H1 (cell line): ENCODE measurements around the gene PDZRN3. TPM values are rescaled to one million over a fixed set of nuclear protein-coding genes. Genes with fewer than 3 reads are reported as not detected.

Source experiments
- EGR1 ChIP-seq: IDR thresholded peaks from 2 replicates; pipeline ENCODE4 v1.6.1; 2011; ENCODE audit warnings: low read depth, low read length, borderline replicate concordance
- KDM1A ChIP-seq: fragments of 200-600, 300-600 bp; sonication (generic); IDR thresholded peaks from 2 replicates; pipeline ENCODE4 v1.7.1; 2016; ENCODE audit warnings: mild to moderate bottlenecking, low read length, borderline replicate concordance
- MAX ChIP-seq: IDR thresholded peaks from 2 replicates; pipeline ENCODE4 v1.6.1; 2012; ENCODE audit warnings: inconsistent platforms
- RFX5 ChIP-seq: IDR thresholded peaks from 2 replicates; pipeline ENCODE4 v1.6.1; 2011; ENCODE audit warnings: low read depth, low read length, improper control_type of control experiment, borderline replicate concordance
- SIX5 ChIP-seq: IDR thresholded peaks from 2 replicates; pipeline ENCODE4 v1.6.1; 2011; ENCODE audit warnings: mild to moderate bottlenecking, low read depth, low read length
- SUZ12 ChIP-seq: fragments of 200-600 bp; sonication (generic); IDR thresholded peaks from 2 replicates; pipeline ENCODE4 v1.6.1; 2012; ENCODE audit warnings: mild to moderate bottlenecking, inconsistent platforms, low read length, moderate library complexity, mixed read lengths
- TBP ChIP-seq: IDR thresholded peaks from 2 replicates; pipeline ENCODE4 v1.6.1; 2011; ENCODE audit warnings: low read depth, low read length, improper control_type of control experiment
- YY1 ChIP-seq: IDR thresholded peaks from 2 replicates; pipeline ENCODE4 v1.6.1; 2011; ENCODE audit warnings: low read depth, mild to moderate bottlenecking, low read length
- polyA plus RNA-seq, 7 experiments: library from polyadenylated mRNA; depleted of rRNA in 3 of 7; stranded (reverse) in 5 of 7; unstranded in 2 of 7; fragments of >200 nt in 5 of 7; fragments of 200-250 nt in 2 of 7; gene quantifications; 1 replicate in 5 of 7; 2 replicates in 1 of 7; 4 replicates in 1 of 7; pipeline versions ENCODE4 v1.2.1 to v1.2.3, GENCODE V29; 2011 to 2013; ENCODE audit warnings: missing spikeins in 2 of 7, mixed read lengths in 2 of 7
- total RNA-seq: library from RNA; stranded (reverse); fragmentation: NEBNext Ultra II Directional; extraction: Animal tissue kit (Norgen Biotek cat#: 25700); gene quantifications from 2 replicates; pipeline ENCODE4 v1.2.1, GENCODE V29; 2021

The PDZRN3 gene
- total and polyA plus RNA-seq, 2 of the 8 experiments (the other 6 are each of a cell fraction or from before 2014, with no cell fraction given) = 4.2 to 20.5 TPM

- TF ChIP-seq MAX = no peak
- no peak for TF ChIP-seq SUZ12
- no peak for TF ChIP-seq TBP
- no peak for TF ChIP-seq RFX5
- no peak for TF ChIP-seq YY1
- TF ChIP-seq EGR1 = no peak
- no peak for TF ChIP-seq SIX5
- TF ChIP-seq KDM1A = no peak
These were observed 283.3 kb downstream of the PDZRN3 start (continued) for GRCh38 chr3:73341272-73341935.
